Stimulated activated CD4-positive, alpha-beta T cell treated with anti-CD3 and anti-CD28 coated beads, Interleukin-12 subunit alpha, Interleukin-12 subunit beta, amount 100 ng/mL, for 24 hours (primary cell): Measurements from ENCODE around the gene KBTBD12.
"Not testable (repeated sequence)": the region's sequence is repeated elsewhere in the genome, so short reads cannot be mapped to it uniquely, and the experiment has no call there.

Source experiments
- DNase-seq, 2 experiments: peaks; one replicate each; pipeline ENCODE4 v3.0.0-alpha.2; 2020; ENCODE audit warnings: low read depth in 2 of 2

The KBTBD12 gene, protein sequence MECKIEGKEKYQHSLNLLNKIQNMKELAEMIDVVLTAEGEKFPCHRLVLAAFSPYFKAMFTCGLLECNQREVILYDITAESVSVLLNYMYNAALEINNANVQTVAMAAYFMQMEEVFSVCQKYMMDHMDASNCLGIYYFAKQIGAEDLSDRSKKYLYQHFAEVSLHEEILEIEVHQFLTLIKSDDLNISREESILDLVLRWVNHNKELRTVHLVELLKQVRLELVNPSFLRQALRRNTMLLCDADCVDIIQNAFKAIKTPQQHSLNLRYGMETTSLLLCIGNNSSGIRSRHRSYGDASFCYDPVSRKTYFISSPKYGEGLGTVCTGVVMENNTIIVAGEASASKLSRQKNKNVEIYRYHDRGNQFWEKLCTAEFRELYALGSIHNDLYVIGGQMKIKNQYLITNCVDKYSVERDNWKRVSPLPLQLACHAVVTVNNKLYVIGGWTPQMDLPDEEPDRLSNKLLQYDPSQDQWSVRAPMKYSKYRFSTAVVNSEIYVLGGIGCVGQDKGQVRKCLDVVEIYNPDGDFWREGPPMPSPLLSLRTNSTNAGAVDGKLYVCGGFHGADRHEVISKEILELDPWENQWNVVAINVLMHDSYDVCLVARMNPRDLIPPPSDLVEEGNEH

GRCh38 chr3:127915115-127915936, at the start of gene KBTBD12:
KBTBD12 (plus strand) TSS chr3:127915232; CDS start chr3:127923062, 7,830 bp downstream.
- DNase-seq = no peak

GRCh38 chr3:127865941-127866340, 49.1 kb upstream of the KBTBD12 start:
- no peak for DNase-seq

GRCh38 chr3:127867412-127867811, 47.6 kb upstream of the KBTBD12 start:
- DNase-seq = no peak

GRCh38 chr3:127867986-127868385, 47.0 kb upstream of the KBTBD12 start:
- DNase-seq = no peak

- no peak for DNase-seq
Observed at GRCh38 chr3:127870156-127870555, 44.9 kb upstream of the KBTBD12 start.

- not testable (repeated sequence) for DNase-seq
Observed at GRCh38 chr3:127874097-127874496, 40.9 kb upstream of the KBTBD12 start.

- DNase-seq = no peak
Observed at GRCh38 chr3:127881586-127881985, 33.4 kb upstream of the KBTBD12 start.

GRCh38 chr3:127884041-127884440, 31.0 kb upstream of the KBTBD12 start:
- no peak for DNase-seq

DNA sequence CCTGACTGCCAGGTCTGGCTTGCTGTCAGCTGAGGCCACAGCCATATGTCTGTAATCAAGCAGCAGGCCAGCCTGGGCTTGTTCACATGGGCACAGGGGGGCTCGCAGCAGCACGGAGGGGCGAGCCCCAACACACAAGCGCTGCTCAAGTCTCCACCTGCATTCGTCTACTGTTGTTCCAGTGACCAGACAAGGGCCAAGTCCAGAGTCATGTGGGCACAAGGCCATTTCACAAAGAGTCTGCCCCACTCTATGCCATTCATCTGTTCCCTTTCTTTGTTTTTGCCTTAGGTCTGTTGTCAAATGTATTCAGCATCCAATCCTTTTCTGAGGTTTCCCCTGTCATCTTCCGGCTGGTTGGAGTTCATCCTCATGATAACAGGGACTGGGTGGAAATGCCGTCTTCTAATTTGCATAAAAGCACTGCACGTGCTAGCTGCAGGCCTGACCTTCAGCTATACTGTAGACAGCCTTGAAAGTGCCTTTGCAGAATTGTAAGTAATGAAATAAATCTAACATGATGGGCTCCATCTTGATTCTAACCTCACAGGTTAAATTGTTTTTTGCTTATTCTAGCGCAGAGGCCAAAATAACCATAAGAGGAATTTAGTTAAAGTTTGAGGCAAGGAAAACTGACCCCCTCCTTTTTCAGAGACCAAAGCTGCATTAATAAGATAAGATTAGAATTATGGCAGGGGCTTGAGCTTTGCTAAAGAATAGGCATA, 28.6 kb upstream of the KBTBD12 start:
- no peak for DNase-seq

DNA sequence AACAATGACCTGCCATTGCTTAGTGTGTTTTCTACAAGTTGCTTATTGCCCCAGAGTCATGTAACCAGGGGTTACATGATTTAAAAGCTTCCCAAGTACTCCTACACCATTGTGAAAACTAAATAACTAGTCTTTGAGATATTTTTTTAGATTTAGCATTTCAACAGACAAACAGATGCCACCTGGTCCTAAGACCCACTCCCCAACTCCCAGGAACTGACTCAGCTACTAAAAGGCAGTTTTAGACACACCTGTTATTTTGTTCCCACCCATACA, 28.1 kb upstream of the KBTBD12 start:
- DNase-seq = no peak

DNA sequence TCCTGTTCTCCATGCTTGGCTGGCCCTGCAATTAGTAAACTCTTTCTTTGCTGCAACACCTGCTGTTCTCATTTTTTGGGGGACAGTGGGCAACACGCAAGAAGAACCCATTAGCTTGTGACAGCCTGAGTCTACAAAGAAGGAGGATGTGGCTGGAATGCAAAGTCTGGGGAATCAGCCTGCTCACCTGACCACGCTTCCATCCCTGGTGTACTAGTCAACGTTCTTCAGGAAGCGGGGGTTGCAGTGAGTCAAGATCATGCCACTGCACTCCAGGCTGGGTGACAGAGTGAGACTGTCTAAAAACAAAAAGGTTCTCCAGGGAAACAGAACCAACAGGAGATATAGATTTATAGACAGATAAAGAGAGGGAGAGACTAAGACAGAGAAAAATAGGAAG, 27.7 kb upstream of the KBTBD12 start:
- no peak for DNase-seq

GRCh38 chr3:127888156-127888555, 26.9 kb upstream of the KBTBD12 start:
- DNase-seq = no peak

DNA sequence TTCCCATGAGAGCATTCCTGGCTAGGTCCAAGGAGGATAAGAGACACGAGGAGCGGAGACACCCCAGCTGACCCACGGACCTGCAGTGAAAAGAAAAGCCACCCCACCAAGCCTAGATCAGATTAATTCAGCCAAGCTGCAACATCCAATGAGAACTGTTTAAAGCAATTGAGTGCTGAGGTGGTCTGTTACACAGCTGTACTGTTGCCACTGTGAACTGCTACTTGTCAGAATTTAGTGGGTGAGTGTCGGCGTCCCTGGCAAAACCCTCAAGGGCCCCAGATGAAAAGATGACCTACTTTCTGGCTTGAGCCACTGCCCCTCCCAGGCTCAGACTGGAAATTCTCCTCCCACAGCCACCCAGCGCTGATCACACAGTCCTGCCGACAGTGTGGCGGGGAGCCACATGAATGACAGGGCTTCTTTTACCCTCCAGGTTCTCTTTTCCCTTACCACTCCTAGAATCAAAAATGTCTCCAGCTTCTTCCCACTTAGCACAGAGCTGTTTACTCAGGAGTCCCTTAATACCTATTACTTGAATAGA, 26.4 kb upstream of the KBTBD12 start:
- no peak for DNase-seq

- DNase-seq = no peak
Observed at GRCh38 chr3:127889461-127889863, 25.6 kb upstream of the KBTBD12 start.

- DNase-seq = no peak
Observed at GRCh38 chr3:127889976-127890650, 24.9 kb upstream of the KBTBD12 start.

GRCh38 chr3:127890651-127891290, 24.3 kb upstream of the KBTBD12 start:
- peak in 1 of 2 experiments; percentile 24 for DNase-seq

DNA sequence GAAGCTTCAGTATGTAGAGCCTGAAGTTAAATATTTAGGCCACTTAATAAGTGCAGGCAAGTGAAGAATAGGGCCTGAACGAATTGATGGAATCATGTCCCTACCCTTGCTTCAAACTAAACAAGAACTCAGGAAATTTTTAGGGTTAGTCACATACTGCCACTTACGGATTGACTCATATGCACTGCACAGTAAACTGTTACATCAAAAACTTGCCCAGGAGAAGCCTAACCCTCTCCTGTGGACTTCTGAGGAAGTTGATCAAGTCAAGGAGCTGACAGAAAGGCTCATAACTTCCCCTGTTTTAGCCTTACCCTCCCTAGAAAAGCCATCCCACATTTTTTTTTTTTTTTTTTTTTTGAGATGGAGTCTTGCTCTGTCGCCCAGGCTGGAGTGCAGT, 20.6 kb upstream of the KBTBD12 start:
- DNase-seq = no peak

GRCh38 chr3:127899200-127899599, 15.8 kb upstream of the KBTBD12 start:
- no peak for DNase-seq

- no peak for DNase-seq
Observed at GRCh38 chr3:127899766-127900165, 15.3 kb upstream of the KBTBD12 start.

DNA sequence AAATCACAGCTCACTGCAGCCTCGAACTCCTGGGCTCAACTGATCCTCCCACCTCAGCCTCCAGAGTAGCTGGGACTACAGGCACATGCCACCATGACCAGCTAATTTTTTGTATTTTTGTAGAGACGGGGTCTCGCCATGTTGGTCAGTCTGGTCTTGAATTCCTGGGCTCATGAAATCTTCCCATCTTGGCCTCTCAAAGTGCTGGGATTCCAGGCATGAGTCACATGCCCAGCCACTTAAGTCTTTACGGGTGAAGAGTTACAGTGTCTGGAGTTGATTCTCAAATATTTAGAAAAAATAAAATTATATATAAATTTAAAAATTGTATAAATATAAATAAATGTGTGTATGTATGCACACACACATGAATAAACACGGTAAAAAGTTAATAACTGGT, 14.5 kb upstream of the KBTBD12 start:
- no peak for DNase-seq

DNA sequence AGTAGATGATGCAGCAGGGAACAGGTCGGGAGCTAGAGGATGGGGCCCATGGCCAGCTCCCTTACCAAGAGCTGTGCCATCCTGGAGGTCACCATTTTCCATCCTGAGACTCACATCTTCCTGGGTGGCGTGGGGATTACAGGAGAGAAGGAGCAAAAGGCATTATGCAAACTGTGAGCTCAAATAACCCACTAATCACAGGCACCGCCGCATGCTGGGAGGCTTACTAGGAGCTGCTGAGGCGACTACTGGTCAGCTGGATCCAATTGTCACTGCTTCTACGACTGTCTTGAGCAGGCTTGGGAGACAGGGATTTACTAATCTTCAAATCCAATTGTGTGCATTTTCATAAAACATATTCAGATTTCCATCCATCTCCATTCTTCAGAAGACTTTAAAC, 12.5 kb upstream of the KBTBD12 start:
- DNase-seq = no peak
